ENCODE results near the gene GLB1L. TPM values are rescaled to one million over a fixed set of nuclear protein-coding genes. Genes with fewer than 3 reads are reported as not detected.
A peak's percentile ranks its signal among the peaks of the same experiment; 100 is the strongest.

GLB1L gene
- total RNA-seq, 1 experiment from 2014 or later: 6.1 TPM

DNA sequence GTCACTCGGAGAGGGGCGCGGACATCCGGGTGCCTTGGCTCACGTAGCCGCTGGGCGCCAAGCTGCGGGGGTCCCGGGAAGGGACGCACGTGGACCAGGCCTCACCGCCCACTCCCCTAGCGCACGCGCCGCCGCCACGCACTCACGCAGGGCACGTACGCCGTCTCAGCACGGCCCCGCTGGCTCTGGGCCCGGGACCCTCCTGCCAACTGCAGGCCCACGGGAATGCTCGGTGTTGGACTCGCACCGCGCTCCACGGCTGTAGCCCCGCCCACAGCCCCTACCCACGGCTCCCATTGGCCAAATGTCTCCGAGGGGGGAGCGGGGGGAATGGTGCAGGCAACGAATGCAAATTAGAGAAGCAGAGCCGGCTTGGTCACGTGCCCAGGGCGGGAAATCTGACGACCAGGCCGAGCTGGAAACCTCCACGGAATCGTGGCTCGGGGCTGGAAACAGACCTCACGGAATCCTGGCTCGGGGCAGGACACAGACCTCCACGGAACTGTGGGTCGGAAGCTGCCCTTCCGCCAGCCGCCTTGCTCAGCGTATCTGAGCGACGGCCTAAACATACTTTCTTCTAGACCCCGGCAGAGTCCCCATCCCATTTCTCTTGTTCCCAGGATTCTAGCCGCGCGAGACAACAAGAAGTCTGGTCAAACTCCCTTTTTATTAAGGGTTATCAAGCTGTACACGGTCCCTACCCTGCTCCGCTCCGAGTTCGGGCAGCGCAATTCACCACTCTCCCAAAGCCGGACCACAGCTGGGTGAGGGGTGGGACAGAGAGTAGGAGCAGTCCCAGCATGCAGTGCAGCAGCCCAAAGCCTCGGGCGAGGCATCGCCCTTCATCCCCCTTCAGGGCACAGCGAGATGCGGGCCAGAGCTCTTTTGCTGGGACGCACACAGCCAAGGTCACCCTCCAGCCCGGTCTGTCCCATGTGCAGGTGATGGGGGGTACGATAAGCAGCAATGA lies 26.2 kb downstream of the GLB1L start, which contains the start of gene ABCB6 (continued):
- TF ChIP-seq, protein P1, sequence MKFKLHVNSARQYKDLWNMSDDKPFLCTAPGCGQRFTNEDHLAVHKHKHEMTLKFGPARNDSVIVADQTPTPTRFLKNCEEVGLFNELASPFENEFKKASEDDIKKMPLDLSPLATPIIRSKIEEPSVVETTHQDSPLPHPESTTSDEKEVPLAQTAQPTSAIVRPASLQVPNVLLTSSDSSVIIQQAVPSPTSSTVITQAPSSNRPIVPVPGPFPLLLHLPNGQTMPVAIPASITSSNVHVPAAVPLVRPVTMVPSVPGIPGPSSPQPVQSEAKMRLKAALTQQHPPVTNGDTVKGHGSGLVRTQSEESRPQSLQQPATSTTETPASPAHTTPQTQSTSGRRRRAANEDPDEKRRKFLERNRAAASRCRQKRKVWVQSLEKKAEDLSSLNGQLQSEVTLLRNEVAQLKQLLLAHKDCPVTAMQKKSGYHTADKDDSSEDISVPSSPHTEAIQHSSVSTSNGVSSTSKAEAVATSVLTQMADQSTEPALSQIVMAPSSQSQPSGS (CRISPR knock-in tag; IDR thresholded peaks at IDR 0.05; ENCODE audit: borderline replicate concordance, low read depth): no peak
- TF ChIP-seq, protein P2, sequence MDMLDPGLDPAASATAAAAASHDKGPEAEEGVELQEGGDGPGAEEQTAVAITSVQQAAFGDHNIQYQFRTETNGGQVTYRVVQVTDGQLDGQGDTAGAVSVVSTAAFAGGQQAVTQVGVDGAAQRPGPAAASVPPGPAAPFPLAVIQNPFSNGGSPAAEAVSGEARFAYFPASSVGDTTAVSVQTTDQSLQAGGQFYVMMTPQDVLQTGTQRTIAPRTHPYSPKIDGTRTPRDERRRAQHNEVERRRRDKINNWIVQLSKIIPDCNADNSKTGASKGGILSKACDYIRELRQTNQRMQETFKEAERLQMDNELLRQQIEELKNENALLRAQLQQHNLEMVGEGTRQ (CRISPR knock-in tag; IDR thresholded peaks at IDR 0.05): peak; percentile 98
- TF ChIP-seq, protein P3, sequence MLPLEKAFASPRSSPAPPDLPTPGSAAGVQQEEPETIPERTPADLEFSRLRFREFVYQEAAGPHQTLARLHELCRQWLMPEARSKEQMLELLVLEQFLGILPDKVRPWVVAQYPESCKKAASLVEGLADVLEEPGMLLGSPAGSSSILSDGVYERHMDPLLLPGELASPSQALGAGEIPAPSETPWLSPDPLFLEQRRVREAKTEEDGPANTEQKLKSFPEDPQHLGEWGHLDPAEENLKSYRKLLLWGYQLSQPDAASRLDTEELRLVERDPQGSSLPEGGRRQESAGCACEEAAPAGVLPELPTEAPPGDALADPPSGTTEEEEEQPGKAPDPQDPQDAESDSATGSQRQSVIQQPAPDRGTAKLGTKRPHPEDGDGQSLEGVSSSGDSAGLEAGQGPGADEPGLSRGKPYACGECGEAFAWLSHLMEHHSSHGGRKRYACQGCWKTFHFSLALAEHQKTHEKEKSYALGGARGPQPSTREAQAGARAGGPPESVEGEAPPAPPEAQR (CRISPR knock-in tag; IDR thresholded peaks at IDR 0.05): no peak
- TF ChIP-seq, protein P4, sequence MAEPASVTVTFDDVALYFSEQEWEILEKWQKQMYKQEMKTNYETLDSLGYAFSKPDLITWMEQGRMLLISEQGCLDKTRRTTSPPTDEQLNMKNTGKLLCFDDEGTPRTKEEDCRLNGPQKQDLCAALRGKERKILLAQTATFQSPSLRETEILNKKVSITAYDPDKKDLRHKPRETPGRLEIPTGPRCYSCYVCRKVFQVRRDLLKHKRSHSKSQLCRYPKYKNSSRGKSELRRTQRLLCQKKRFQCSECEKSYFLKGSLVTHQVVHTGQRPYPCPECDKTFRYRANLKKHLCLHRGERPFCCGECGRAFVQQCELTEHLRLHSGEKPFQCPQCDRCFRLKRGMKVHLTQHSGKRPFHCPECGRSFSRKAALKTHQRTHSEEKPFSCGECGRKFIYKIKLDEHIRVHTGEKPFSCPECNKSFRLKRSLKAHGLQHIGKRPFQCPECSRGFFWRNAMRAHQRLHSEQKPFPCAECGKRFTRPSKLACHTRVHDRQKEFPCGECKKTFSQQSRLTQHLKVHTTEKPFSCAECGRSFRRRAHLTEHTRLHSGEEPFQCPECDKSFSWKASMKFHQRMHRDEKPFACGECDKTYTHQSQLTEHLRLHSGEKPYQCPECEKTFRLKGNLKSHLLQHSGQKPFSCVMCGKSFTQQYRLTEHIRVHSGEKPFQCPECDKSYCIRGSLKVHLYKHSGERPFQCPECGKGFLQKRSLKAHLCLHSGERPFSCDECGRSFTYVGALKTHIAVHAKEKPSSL (CRISPR knock-in tag; conservative IDR thresholded peaks at IDR 0.05): 0 out of 2 replicates have a peak, but pooled peaks have one; percentile 11
- TF ChIP-seq KAT7 (CRISPR knock-in tag; IDR thresholded peaks at IDR 0.05; ENCODE audit: borderline replicate concordance) (no peak), ZNF671 (CRISPR knock-in tag; IDR thresholded peaks at IDR 0.05) (no peak), ESRRA (CRISPR knock-in tag; IDR thresholded peaks at IDR 0.05; ENCODE audit: borderline replicate concordance) (0 out of 2 replicates have a peak, but pooled peaks have one; percentile 20), ELF4 (CRISPR knock-in tag; IDR thresholded peaks at IDR 0.05; ENCODE audit: low read depth) (no peak), TEAD4 (CRISPR knock-in tag; IDR thresholded peaks at IDR 0.05) (peak; percentile 53; the same call in 1 of the 2 replicates), NFYB (CRISPR knock-in tag; conservative IDR thresholded peaks at IDR 0.05; ENCODE audit: low read depth) (peak; percentile 62), GABPB1 (CRISPR knock-in tag; IDR thresholded peaks at IDR 0.05) (peak; percentile 84), NR1H2 (CRISPR knock-in tag; IDR thresholded peaks at IDR 0.05) (no peak), FOXJ3 (CRISPR knock-in tag; IDR thresholded peaks at IDR 0.05; ENCODE audit: borderline replicate concordance) (no peak), ZNF121 (CRISPR knock-in tag; IDR thresholded peaks at IDR 0.05) (no peak), ZBTB21 (CRISPR knock-in tag; IDR thresholded peaks at IDR 0.05; ENCODE audit: borderline replicate concordance) (peak; percentile 78; the same call in 1 of the 2 replicates), ZNF317 (CRISPR knock-in tag; IDR thresholded peaks at IDR 0.05; ENCODE audit: borderline replicate concordance, low read depth) (no peak), ZNF423 (CRISPR knock-in tag; IDR thresholded peaks at IDR 0.05) (no peak), SMAD4 (CRISPR knock-in tag; IDR thresholded peaks at IDR 0.05) (no peak), OVOL2 (CRISPR knock-in tag; IDR thresholded peaks at IDR 0.05; ENCODE audit: borderline replicate concordance) (no peak), MXD4 (CRISPR knock-in tag; IDR thresholded peaks at IDR 0.05; ENCODE audit: borderline replicate concordance) (no peak), SMAD3 (CRISPR knock-in tag; IDR thresholded peaks at IDR 0.05; ENCODE audit: borderline replicate concordance) (peak; percentile 62; the same call in 1 of the 2 replicates)
- TF ChIP-seq, protein P5, sequence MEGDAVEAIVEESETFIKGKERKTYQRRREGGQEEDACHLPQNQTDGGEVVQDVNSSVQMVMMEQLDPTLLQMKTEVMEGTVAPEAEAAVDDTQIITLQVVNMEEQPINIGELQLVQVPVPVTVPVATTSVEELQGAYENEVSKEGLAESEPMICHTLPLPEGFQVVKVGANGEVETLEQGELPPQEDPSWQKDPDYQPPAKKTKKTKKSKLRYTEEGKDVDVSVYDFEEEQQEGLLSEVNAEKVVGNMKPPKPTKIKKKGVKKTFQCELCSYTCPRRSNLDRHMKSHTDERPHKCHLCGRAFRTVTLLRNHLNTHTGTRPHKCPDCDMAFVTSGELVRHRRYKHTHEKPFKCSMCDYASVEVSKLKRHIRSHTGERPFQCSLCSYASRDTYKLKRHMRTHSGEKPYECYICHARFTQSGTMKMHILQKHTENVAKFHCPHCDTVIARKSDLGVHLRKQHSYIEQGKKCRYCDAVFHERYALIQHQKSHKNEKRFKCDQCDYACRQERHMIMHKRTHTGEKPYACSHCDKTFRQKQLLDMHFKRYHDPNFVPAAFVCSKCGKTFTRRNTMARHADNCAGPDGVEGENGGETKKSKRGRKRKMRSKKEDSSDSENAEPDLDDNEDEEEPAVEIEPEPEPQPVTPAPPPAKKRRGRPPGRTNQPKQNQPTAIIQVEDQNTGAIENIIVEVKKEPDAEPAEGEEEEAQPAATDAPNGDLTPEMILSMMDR (IDR thresholded peaks at IDR 0.05): no peak
- TF ChIP-seq, protein P6, sequence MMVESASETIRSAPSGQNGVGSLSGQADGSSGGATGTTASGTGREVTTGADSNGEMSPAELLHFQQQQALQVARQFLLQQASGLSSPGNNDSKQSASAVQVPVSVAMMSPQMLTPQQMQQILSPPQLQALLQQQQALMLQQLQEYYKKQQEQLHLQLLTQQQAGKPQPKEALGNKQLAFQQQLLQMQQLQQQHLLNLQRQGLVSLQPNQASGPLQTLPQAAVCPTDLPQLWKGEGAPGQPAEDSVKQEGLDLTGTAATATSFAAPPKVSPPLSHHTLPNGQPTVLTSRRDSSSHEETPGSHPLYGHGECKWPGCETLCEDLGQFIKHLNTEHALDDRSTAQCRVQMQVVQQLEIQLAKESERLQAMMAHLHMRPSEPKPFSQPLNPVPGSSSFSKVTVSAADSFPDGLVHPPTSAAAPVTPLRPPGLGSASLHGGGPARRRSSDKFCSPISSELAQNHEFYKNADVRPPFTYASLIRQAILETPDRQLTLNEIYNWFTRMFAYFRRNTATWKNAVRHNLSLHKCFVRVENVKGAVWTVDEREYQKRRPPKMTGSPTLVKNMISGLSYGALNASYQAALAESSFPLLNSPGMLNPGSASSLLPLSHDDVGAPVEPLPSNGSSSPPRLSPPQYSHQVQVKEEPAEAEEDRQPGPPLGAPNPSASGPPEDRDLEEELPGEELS (CRISPR knock-in tag; IDR thresholded peaks at IDR 0.05): 0 out of 2 replicates have a peak, but pooled peaks have one; percentile 55
- TF ChIP-seq, protein P7, sequence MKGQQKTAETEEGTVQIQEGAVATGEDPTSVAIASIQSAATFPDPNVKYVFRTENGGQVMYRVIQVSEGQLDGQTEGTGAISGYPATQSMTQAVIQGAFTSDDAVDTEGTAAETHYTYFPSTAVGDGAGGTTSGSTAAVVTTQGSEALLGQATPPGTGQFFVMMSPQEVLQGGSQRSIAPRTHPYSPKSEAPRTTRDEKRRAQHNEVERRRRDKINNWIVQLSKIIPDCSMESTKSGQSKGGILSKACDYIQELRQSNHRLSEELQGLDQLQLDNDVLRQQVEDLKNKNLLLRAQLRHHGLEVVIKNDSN (CRISPR knock-in tag; IDR thresholded peaks at IDR 0.05): peak; percentile 99
- TF ChIP-seq, protein P8, sequence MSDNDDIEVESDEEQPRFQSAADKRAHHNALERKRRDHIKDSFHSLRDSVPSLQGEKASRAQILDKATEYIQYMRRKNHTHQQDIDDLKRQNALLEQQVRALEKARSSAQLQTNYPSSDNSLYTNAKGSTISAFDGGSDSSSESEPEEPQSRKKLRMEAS (CRISPR knock-in tag; IDR thresholded peaks at IDR 0.05): peak; percentile 99
- TF ChIP-seq, protein P9, sequence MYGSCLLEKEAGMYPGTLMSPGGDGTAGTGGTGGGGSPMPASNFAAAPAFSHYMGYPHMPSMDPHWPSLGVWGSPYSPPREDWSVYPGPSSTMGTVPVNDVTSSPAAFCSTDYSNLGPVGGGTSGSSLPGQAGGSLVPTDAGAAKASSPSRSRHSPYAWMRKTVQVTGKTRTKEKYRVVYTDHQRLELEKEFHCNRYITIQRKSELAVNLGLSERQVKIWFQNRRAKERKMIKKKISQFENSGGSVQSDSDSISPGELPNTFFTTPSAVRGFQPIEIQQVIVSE (CRISPR knock-in tag; IDR thresholded peaks at IDR 0.05; ENCODE audit: borderline replicate concordance): no peak

All from WTC11 (cell line).